Brain microvascular endothelial cell (primary cell): Measurements from ENCODE around the gene PMEPA1.

Source experiments
- DNase-seq: peaks from one replicate; pipeline ENCODE4 v3.0.0-alpha.2; 2020
- H3K27ac ChIP-seq: fragments of 250-450 bp; sonication (Bioruptor Pico); 2 replicates; pipeline ENCODE4 v1.5.1; 2020; ENCODE audit warnings: mild to moderate bottlenecking, moderate library complexity
- H3K27me3 ChIP-seq: fragments of 250-450 bp; sonication (Bioruptor Pico); replicated peaks from 2 replicates; pipeline ENCODE4 v1.5.1; 2020; ENCODE audit warnings: mild to moderate bottlenecking
- H3K36me3 ChIP-seq: fragments of 250-450 bp; sonication (Bioruptor Pico); replicated peaks from 2 replicates; pipeline ENCODE4 v1.5.1; 2020; ENCODE audit warnings: mild to moderate bottlenecking
- H3K4me3 ChIP-seq: 2 replicates; pipeline ENCODE4 v1.5.1; 2011; ENCODE audit warnings: low read depth, mild to moderate bottlenecking, control low read depth, low read length, moderate library complexity
- CTCF ChIP-seq: IDR thresholded peaks from 2 replicates; pipeline ENCODE4 v1.5.1; 2011; ENCODE audit warnings: low read depth, mild to moderate bottlenecking, moderate library complexity, low read length, control low read depth, inconsistent platforms; ENCODE audit errors: missing control alignments
- in situ Hi-C: cut with HindIII; loops from 2 replicates; pipeline ENCODE4 v1.10.0; 2017; ENCODE audit warnings: low sequenced_read_pairs, low pct_ligation_motif_present

The PMEPA1 gene

GRCh38 chr20:57703013-57703412 is 6.8 kb downstream of the PMEPA1 start:
- H3K36me3 ChIP-seq: no peaks in the 10 kb centered on the region
- H3K4me3 ChIP-seq: no peak overlapping the region
- no peak for DNase-seq
- in situ Hi-C loops: no loop called here
- H3K27ac ChIP-seq: no peak overlapping the region
- TF ChIP-seq CTCF: no peak
- H3K27me3 ChIP-seq: no peaks in the 10 kb centered on the region

- no peak for DNase-seq
- H3K27me3 ChIP-seq: no peaks in the 10 kb centered on the region
- no peak overlapping the region for H3K27ac ChIP-seq
- no peaks in the 10 kb centered on the region for H3K36me3 ChIP-seq
- no peak for TF ChIP-seq CTCF
- in situ Hi-C loops: no loop called here
- H3K4me3 ChIP-seq: no peak overlapping the region
Measured at GRCh38 chr20:57702521-57702920, 7.3 kb downstream of the PMEPA1 start.

GRCh38 chr20:57702091-57702490 is 7.7 kb downstream of the PMEPA1 start:
- Histone ChIP-seq H3K36me3 (no peaks in the 10 kb centered on the region), H3K27ac (no peak overlapping the region)
- no peak for TF ChIP-seq CTCF

GRCh38 chr20:57701651-57702050 is 8.2 kb downstream of the PMEPA1 start:
- no peak for TF ChIP-seq CTCF

More at GRCh38 chr20:57702091-57702490, 7.7 kb downstream of the PMEPA1 start:
- DNase-seq: no peak
- Histone ChIP-seq H3K27me3 (no peaks in the 10 kb centered on the region), H3K4me3 (no peak overlapping the region)
- in situ Hi-C loops: no loop called here

GRCh38 chr20:57701090-57701489 is 8.7 kb downstream of the PMEPA1 start:
- no peak overlapping the region for H3K27ac ChIP-seq
- no peak for DNase-seq
- no peaks in the 10 kb centered on the region for H3K27me3 ChIP-seq
- H3K4me3 ChIP-seq: no peak overlapping the region
- H3K36me3 ChIP-seq: no peaks in the 10 kb centered on the region
- in situ Hi-C loops: no loop called here
- TF ChIP-seq CTCF: no peak

More at GRCh38 chr20:57701651-57702050, 8.2 kb downstream of the PMEPA1 start:
- Histone ChIP-seq H3K36me3 (no peaks in the 10 kb centered on the region), H3K4me3 (no peak overlapping the region), H3K27ac (no peak overlapping the region), H3K27me3 (no peaks in the 10 kb centered on the region)
- no peak for DNase-seq
- in situ Hi-C loops: no loop called here

GRCh38 chr20:57699395-57699794 is 10.4 kb downstream of the PMEPA1 start:
- peak overlapping the region; percentile 91 for H3K27ac ChIP-seq
- DNase-seq: no peak
- in situ Hi-C loops: no loop called here
- H3K4me3 ChIP-seq: no peak overlapping the region
- no peak for TF ChIP-seq CTCF
- H3K27me3 ChIP-seq: no peaks in the 10 kb centered on the region
- H3K36me3 ChIP-seq: no peaks in the 10 kb centered on the region
